ENCODE data around the gene AP4S1. TPM values are rescaled to one million over a fixed set of nuclear protein-coding genes. Genes with fewer than 3 reads are reported as not detected.

The AP4S1 gene
- total RNA-seq, 4 donors from 2014 or later: 2.0 to 5.7 (median 4.2) TPM

DNA sequence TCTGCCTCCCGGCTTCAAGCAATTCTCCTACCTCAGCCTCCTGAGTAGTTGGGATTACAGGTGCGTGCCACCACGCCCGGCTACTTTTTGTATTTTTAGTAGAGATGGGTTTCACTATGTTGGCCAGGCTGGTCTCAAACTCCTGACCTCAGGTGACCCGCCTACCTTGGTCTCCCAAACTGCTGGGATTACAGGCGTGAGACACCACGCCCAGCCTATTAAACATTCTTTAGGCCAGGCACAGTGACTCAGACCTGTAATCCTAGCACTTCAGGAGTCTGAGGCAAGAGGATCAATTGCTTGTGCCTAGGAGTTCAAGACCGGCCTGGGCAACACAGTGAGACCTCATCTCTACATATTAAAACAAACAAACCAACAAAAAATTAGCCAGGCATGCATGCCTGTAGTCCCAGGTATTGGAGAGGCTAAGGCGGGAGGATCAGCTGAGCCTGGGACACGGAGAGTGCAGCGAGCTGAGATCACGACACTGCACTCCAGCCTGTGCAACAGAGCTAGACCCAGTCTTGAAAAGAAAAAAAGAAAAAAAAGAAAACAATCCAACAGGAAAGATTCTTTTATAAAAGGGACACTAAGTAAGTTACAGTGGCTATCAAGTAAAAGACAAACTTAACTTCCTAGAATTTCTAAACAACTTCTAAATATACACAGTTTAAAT lies 111.9 kb downstream of the AP4S1 start:
- no peaks in the 10 kb centered on the region for H3K4me1 ChIP-seq
- H3K27ac ChIP-seq: no peak overlapping the region
- intact Hi-C loops (cut with DNase I): no loop called here
- peaks cover 8 to 100% (median 31%) of the 10 kb centered on the region in 3 donors for H3K36me3 ChIP-seq
- TF ChIP-seq, protein P1, sequence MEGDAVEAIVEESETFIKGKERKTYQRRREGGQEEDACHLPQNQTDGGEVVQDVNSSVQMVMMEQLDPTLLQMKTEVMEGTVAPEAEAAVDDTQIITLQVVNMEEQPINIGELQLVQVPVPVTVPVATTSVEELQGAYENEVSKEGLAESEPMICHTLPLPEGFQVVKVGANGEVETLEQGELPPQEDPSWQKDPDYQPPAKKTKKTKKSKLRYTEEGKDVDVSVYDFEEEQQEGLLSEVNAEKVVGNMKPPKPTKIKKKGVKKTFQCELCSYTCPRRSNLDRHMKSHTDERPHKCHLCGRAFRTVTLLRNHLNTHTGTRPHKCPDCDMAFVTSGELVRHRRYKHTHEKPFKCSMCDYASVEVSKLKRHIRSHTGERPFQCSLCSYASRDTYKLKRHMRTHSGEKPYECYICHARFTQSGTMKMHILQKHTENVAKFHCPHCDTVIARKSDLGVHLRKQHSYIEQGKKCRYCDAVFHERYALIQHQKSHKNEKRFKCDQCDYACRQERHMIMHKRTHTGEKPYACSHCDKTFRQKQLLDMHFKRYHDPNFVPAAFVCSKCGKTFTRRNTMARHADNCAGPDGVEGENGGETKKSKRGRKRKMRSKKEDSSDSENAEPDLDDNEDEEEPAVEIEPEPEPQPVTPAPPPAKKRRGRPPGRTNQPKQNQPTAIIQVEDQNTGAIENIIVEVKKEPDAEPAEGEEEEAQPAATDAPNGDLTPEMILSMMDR (IDR thresholded peaks at IDR 0.05): no peak
- TF ChIP-seq POLR2A (IDR thresholded peaks at IDR 0.05): no peak
- no peaks in the 10 kb centered on the region for H3K9me3 ChIP-seq
- H3K27me3 ChIP-seq: no peaks in the 10 kb centered on the region
- DNase-seq: no peak
- 91 to 92% methylated on average over 5 to 11 of the region's 12 CpGs for WGBS, 2 donors
- no peak overlapping the region for H3K4me3 ChIP-seq

DNA sequence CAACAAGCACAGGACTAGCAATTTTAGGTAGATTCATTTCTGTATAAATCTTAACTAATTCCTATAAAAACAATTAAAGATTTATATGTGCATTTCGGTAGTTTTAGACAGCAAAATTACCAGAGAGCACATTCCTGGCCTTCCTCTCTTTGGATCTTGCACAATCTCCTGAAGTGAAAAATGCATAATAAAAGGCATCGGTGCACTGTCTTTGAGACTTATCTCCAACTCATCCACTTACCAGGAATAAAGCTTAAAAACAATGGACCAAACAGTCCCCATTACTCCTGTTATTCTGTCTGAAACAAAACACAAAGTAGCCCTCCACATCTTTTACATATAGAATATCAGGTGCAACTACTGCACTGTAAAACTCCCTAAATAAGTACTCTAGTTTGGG lies 112.9 kb downstream of the AP4S1 start:
- DNase-seq: no peak
- H3K4me1 ChIP-seq: no peaks in the 10 kb centered on the region
- 81 to 82% methylated on average over 2 of the region's 2 CpGs for WGBS, 2 donors
- no peak overlapping the region for H3K4me3 ChIP-seq
- no peaks in the 10 kb centered on the region for H3K27me3 ChIP-seq
- peaks cover 8 to 100% (median 26%) of the 10 kb centered on the region in 3 donors for H3K36me3 ChIP-seq
- TF ChIP-seq, protein P1 (IDR thresholded peaks at IDR 0.05): no peak
- no peak for TF ChIP-seq POLR2A (IDR thresholded peaks at IDR 0.05)
- intact Hi-C loops (cut with DNase I): no loop called here
- no peak overlapping the region for H3K27ac ChIP-seq
- H3K9me3 ChIP-seq: no peaks in the 10 kb centered on the region

DNA sequence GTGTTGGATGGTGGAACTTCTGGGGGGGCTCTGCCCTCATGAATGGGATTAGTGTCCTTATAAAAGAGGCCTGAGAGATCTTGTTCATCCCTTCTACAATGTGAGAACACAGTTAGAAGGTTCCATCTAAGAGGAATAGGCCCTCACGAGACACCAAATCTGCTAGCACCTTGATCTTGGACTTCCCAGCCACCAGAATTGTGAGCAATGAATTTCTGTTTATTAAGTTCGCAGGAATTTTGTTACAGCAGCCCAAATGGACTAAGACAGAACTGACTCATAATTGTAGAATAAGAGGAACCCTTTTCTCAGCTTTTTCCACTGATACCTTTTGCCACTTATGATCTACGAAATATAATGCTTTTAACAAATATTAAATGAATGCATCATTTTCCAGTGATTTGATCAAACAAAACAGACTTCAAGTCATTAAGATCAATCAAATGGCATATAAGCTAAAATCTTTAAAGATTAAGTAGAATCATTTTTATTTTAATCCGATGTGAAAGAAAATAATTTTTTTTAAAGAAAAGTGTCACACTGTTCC lies 113.9 kb downstream of the AP4S1 start:
- no peak overlapping the region for H3K4me3 ChIP-seq
- 92 to 100% methylated on average over 3 to 4 of the region's 4 CpGs for WGBS, 2 donors
- no peaks in the 10 kb centered on the region for H3K27me3 ChIP-seq
- H3K9me3 ChIP-seq: no peaks in the 10 kb centered on the region
- H3K36me3 ChIP-seq: peaks cover 11 to 100% (median 26%) of the 10 kb centered on the region in 3 donors
- TF ChIP-seq POLR2A (IDR thresholded peaks at IDR 0.05): no peak
- TF ChIP-seq, protein P1 (IDR thresholded peaks at IDR 0.05): no peak
- no peak for DNase-seq
- H3K27ac ChIP-seq: no peak overlapping the region
- H3K4me1 ChIP-seq: no peaks in the 10 kb centered on the region
- intact Hi-C loops (cut with DNase I): no loop called here

DNA sequence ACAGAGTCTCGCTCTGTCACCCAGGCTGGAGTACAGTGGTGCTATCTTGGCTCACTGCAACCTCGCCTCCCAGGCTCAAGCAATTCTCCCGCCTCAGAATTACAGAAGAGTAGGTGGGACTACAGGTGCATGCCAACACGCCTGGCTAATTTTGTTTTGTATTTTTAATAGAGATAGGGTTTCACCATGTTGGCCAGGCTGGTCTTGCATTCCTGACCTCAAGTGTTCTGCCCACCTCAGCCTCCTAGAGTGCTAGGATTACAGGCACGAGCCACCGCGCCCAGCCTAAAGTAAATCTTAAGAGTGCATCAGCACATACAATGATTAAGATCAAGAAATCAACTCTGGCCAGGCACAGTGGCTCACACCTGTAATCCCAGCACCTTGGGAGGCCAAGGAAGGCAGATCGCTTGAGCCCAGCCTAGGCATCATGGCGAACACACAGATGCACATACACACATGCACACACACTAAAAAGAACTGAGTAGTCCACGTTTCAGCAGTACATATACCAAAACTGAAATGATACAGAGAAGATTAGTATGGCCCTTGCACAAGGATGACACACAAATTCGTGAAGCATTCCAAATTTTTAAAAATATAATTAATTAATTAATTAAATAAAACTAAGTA lies 117.1 kb downstream of the AP4S1 start:
- Histone ChIP-seq H3K27ac (no peak overlapping the region), H3K36me3 (peaks cover 8 to 100% (median 27%) of the 10 kb centered on the region in 3 donors), H3K4me3 (no peak overlapping the region), H3K27me3 (no peaks in the 10 kb centered on the region), H3K4me1 (no peaks in the 10 kb centered on the region), H3K9me3 (no peaks in the 10 kb centered on the region)
- TF ChIP-seq, protein P1 (IDR thresholded peaks at IDR 0.05): no peak
- TF ChIP-seq POLR2A (IDR thresholded peaks at IDR 0.05): no peak
- intact Hi-C loops (cut with DNase I): no loop called here
- WGBS, 2 donors: 88 to 91% methylated on average over 8 to 11 of the region's 11 CpGs
- DNase-seq: no peak

Small RNA genes within 50 kb of the gene (small RNA-seq; reads per million reads assigned to genes)
- 0 to 0.27 (median 0.18) reads per million in 4 donors for gene MIR624
- gene RNU6-541P: 0 reads per million in 4 donors

Other genes with a start within 250 kb of the AP4S1 start
- gene COCH, start 151.1 kb upstream of the AP4S1 start, total RNA-seq: under 1 TPM in 2 of 4 donors, not detected in 2; 0.26 to 0.76 TPM
- gene STRN3, start 730 bp downstream of the AP4S1 start, total RNA-seq: 10 to 100 TPM; 11.6 to 47.7 (median 38.9) TPM
- 100 to 1,000 TPM; 175 to 250 (median 194) TPM for gene HECTD1, start 182.1 kb downstream of the AP4S1 start, total RNA-seq